Caki2 (cell line): ENCODE measurements around the gene MYCL. TPM values are rescaled to one million over a fixed set of nuclear protein-coding genes. Genes with fewer than 3 reads are reported as not detected.
A peak's percentile ranks its signal among the peaks of the same experiment; 100 is the strongest.

Experiments used
- DNase-seq: peaks from one replicate; pipeline ENCODE4 v3.0.0-alpha.2; 2015; ENCODE audit warnings: low read depth
- in situ Hi-C: cut with HindIII; loops from 2 replicates; pipeline ENCODE4 v1.10.0; 2016; ENCODE audit warnings: low sequenced_read_pairs, low pct_unique_long_range_greater_than_20kb, mixed read lengths
- total RNA-seq: library from RNA; depleted of rRNA; stranded (reverse); fragments of >200 nt; shearing (Covaris generic); gene quantifications from 2 replicates; pipeline ENCODE4 v1.2.3, GENCODE V29; 2014; ENCODE audit warnings: low replicate concordance; rRNA removed

Gene MYCL
- 0.81 and 1.0 TPM in 2 replicates for total RNA-seq

- in situ Hi-C loops, result no loop called here
- DNase-seq, result peak; percentile 85
These were observed at the start of gene MYCL for GRCh38 chr1:39901714-39902459. TSS of gene MYCL (minus strand) at chr1:39901917. CDS start at chr1:39901434, 483 bp downstream.

GRCh38 chr1:39949891-39950290 is 48.2 kb upstream of the MYCL start:
- no peak for DNase-seq
- in situ Hi-C loops, result no loop called here

GRCh38 chr1:39947260-39947659 is 45.5 kb upstream of the MYCL start:
- in situ Hi-C loops, result no loop called here
- DNase-seq, result no peak

- no peak for DNase-seq
- in situ Hi-C loops, result no loop called here
These were observed 44.5 kb upstream of the MYCL start for GRCh38 chr1:39946216-39946615.

GRCh38 chr1:39944410-39945112 is 42.8 kb upstream of the MYCL start:
- in situ Hi-C loops, result no loop called here
- no peak for DNase-seq

DNA sequence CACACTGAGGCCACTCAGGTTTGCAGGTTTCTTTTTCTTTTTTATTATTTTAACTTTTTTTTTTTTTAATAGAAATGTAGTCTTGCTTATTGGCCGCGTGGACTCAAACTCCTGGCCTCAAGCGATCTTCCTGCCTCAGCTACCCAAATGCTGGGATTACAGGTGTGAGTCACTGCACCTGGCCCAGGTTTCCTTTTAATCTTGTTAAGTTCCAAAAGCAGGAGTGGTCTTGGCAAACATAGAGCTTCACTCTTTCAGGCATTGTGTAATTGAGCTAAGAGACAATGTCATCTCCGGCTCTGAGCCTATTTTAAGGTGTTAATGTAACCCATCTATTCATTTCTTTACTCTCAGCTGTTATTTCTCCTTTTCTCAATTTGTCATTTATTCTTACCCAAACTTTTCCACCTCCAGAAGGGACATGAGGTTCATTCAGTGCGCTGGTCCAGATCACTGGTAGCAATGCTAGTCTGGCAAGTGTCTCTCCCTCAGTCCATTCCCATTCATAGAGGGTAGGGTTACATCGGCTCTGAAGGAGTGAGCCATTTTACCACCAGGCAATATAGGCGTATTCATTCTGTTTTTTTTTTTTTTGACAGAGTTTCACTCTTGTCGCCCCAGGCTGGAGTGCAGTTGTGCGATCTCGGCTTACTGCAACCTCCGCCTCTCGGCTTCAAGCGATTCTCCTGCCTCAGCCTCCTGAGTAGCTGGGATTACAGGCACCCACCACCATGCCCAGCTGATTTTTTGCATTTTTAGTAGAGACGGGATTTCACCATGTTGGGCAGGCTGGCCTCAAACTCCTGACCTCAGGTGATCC is 42.0 kb upstream of the MYCL start:
- in situ Hi-C loops, result no loop called here
- DNase-seq, result no peak

DNA sequence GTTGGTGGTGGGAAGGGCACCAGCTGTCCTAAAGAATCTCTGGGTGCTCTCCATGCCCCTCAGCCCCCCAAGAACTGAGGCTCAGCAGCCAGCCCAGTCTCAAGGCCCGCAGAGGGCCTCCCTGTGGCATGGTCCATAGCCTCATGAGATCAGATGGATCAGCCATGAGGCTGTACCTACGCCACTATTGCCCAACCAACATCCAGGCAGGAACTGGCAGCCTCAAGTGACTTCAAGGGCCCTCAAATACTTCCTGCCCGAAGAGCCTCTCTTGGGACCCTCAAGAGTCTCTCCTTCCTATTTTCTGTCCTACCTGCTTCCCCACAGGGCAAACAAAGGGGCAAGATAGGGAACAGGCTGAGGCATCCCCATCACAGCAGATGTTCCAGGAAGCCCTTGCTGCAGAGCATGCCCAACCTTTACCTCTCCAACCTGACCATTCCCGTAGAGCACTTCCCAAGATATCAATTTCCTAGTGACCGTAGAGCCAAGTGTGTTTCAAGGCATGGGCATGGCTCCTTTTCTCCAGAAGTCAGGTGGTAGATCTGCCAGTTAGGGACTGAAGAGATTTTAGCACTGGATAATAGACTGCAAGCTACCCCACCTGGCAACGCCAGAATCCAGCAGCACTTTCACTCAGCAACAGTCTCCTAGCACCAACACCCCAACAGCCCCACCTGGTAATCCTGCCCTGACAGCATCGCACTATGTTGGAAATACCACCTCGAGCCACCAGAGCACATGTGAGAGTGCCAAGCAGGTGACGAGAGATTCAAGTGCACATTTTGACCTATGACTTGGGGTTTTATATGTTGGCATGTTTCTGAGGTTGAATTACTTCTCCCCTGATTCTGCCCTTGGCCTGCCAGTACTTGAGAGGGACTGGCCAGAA is 39.5 kb upstream of the MYCL start:
- DNase-seq, result no peak
- in situ Hi-C loops, result no loop called here

DNA sequence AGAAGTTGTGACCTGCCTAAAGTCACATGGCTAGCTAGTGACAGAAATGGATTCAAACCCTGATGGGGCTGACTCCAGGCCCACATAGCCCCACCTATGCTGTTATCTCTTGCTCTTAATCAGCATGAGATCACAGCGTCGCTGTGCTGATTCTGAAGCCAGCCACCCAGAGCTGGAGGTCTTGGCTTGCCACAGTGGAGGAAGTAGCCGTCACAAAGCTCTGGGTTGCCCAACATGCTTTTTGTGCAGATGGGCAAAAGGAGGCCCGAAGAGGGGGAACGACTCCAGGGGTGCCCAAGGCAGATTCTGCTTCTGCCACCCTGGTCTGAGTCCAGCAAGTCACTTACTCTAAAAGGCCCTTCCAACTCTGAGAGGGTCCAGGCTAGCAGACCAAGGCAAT is 38.5 kb upstream of the MYCL start:
- no peak for DNase-seq
- in situ Hi-C loops, result no loop called here

- in situ Hi-C loops, result no loop called here
- DNase-seq, result no peak
These were observed 37.1 kb upstream of the MYCL start for GRCh38 chr1:39938856-39939255.

GRCh38 chr1:39936724-39937491 is 35.2 kb upstream of the MYCL start:
- DNase-seq, result no peak
- in situ Hi-C loops, result no loop called here

DNA sequence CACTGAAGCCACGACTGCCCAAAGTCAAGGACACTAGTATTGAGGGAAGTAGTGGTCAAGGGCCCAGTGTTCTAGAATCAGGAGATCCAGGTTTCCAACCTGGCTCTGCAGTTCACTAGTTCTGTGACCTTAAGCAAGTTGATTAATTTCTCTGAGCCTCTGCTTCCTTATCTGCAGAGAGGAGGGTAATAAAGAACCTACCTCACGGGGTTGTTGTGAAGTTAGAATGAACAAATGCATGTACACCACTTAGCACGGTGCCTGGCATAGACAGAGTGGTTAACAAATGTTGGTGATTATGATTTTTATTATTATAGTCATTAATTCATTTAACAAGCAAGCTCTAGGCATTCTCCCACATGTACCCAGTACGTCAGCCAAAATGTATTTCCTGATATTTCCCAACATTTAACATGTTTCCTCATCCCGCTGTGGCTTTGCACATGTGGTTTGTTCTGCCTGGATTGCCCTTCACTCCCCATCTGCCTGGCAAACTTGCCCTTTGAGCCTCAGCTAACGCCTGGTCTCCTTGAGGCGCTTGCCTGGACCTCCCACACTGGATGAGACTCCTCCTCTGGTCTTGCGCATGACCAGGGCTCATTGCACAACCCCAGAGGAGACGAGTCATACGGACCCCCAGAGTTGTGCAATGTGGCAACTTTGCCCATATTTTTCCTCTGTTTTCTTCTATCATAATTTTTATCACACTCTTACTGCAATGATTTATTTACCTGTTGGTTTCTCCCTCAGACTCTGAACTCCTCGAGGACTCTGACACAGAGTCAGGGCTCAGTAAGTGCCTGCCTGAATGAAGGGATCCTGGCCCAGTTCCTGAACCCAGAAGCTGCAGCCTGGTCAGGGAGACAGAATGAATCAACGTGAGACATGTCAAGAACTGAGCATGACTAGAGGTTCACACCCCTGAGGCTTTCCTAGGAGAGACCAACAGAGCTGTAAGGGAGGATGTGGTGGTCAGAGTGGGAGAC is 32.5 kb upstream of the MYCL start:
- in situ Hi-C loops, result no loop called here

DNA sequence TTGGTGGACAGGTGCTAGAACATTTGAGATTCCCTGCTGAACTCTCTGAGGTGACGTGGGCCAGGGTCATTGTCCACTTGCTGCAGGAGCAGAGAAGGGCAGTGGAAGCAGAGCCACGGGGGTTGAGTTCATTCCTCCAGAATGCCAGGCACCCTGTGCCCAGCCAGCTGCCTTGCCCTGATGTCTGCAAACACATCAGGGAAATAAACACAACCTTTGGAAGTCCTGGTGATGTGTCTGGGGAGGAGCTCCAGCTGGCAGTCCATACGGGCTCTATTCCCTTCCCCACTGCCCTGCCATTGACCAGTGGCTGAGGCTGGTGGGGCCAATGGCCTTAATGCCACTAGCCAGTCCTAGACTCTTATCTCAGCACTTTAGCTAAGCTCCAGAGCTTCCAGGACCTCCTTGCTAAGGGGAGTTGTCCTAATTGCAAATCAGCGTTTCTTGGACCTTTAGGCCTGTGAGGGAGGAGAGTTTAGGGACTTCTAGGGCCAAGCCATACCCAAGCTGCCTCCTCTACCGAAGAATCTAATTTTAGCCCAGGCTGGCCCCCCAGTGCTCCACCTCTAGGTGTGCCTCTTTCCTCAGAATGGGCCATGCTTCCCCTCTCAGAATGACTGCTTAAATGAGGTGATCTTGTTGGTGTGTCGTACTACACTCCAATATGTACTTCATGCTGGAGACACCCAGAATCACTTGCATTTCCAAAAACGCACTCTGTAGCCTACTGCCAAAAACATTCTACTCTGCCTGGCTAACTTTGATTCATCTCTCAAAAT is 27.3 kb upstream of the MYCL start:
- no peak for DNase-seq
- in situ Hi-C loops, result no loop called here

More for the DNA sequence above, 32.5 kb upstream of the MYCL start:
- no peak for DNase-seq

GRCh38 chr1:39927538-39927937 is 25.8 kb upstream of the MYCL start:
- no peak for DNase-seq
- in situ Hi-C loops, result no loop called here

DNA sequence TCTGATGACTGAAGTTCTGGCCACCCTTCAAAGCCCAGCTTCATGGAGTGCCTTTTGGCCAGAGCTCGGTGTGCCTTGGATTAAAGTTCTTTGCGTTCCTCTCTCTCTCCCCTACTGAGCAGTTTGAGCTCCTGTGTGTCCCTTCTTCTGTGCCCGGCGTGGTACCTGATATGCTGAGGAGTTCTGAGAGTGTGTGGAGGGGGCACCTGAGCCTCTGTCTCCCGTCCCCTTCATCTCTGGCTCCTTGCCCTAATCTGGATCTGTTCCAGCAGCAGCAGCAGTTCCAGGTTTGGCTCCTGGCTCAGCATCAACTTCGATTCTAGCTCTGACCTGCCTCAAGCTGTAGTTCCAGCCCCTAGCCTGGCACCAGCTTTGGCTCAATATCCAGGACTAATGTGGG is 25.1 kb upstream of the MYCL start:
- no peak for DNase-seq
- in situ Hi-C loops, result no loop called here

DNA sequence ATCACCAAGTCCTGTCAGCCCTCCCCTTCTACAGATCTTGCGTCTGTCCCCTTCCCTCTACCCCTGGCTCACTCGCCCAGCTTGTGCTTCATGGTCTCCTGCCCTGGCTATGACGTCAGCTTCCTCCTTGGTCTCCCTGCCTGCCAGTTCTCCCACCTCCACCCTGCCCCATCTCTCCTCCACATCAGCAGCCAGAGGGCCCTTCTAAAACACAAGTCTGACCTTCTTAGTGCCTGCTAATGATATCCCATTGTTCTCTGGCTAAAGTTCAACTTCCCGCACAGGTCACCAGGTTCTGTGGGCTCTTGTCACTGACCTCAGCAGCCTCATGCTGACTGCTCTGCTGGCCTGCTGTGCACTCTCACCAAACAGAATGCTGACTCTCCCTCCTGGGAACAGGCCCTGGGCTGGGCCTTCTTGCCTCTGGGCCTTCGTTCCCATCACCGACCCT is 24.7 kb upstream of the MYCL start:
- DNase-seq, result peak; percentile 45
- in situ Hi-C loops, result no loop called here
